K562 (cell line): ENCODE results near the gene PTK7. TPM values are rescaled to one million over a fixed set of nuclear protein-coding genes. Genes with fewer than 3 reads are reported as not detected.

Experiments
- ATAC-seq: fragments of 200-7000 bp; cut with Tn5 transposase; 3 replicates; pipeline ENCODE4 v1.9.1; 2020; ENCODE audit warnings: moderate library complexity
- BruUV-seq: library from RNA; stranded (reverse); fragments of 400-500 nt; replicated peaks from 2 replicates; lab custom pipeline; 2021; lab: Mats Ljungman, UMichigan
- CTCF ChIA-PET: fragments of 300-600 bp; formaldehyde crosslinking; extraction: SDS; loops from one replicate; lab custom pipeline; 2021; ENCODE audit warnings: low intra/inter-chr PET ratio; lab: Yijun Ruan, JAX
- POLR2A ChIA-PET: fragments of 300-600, 350-650 bp; sonication (Branson Sonifier 250); formaldehyde crosslinking; extraction: SDS; loops from one replicate; lab custom pipeline; 2021; ENCODE audit warnings: antibody characterized with exemption, inconsistent platforms; lab: Yijun Ruan, JAX
- DNase-seq, 4 experiments: peaks; one replicate each; pipeline versions ENCODE4 v3.0.0 to v3.0.0-alpha.2; 2011 to 2018; ENCODE audit warnings: low spot score in 3 of 4, mixed read lengths in 3 of 4; ENCODE audit errors: extremely low read depth in 1 of 4
- FAIRE-seq: peaks from 2 replicates; lab custom pipeline; 2011; peaks lifted over from hg19 to GRCh38; lab: Jason Lieb, UNC
- H2AFZ ChIP-seq: 2 replicates; pipeline ENCODE4 v1.6.0; 2011; ENCODE audit warnings: low read depth, low read length, control low read depth, inconsistent platforms
- H3K27ac ChIP-seq: fragments of 200-600 bp; 3 replicates; pipeline ENCODE4 v1.8.0; 2011; ENCODE audit warnings: low read depth, mild to moderate bottlenecking, control low read depth, inconsistent platforms, low read length, moderate library complexity, mixed read lengths; ENCODE audit errors: extremely low read depth
- H3K27me3 ChIP-seq, 2 experiments: fragments of 300-600 bp in 1 of 2; 2 replicates in 1 of 2; 3 replicates in 1 of 2; pipeline versions ENCODE4 v1.6.0 to v1.8.0; 2011; ENCODE audit warnings: inconsistent platforms in 2 of 2, low read length in 2 of 2, mild to moderate bottlenecking in 1 of 2, mixed read lengths in 1 of 2, moderate library complexity in 1 of 2; ENCODE audit not compliant: control insufficient read depth in 2 of 2, insufficient read depth in 2 of 2
- H3K36me3 ChIP-seq: fragments of 300-600 bp; 3 replicates; pipeline ENCODE4 v1.8.0; 2011; ENCODE audit warnings: mild to moderate bottlenecking, low read length, inconsistent platforms; ENCODE audit not compliant: control insufficient read depth, insufficient read depth
- H3K4me1 ChIP-seq, 2 experiments: fragments of 200-600 bp in 1 of 2; replicated peaks in 1 of 2; 2 replicates in 1 of 2; 3 replicates in 1 of 2; pipeline versions ENCODE4 v1.5.1 to v1.8.0; 2011; ENCODE audit warnings: inconsistent platforms in 2 of 2, low read length in 2 of 2, mild to moderate bottlenecking in 1 of 2, mixed read lengths in 1 of 2, moderate library complexity in 1 of 2; ENCODE audit not compliant: control insufficient read depth in 2 of 2, insufficient read depth in 2 of 2
- H3K4me2 ChIP-seq: 2 replicates; pipeline ENCODE4 v1.6.1; 2011; ENCODE audit warnings: low read length, control low read depth, inconsistent platforms, mixed read lengths; ENCODE audit not compliant: insufficient read depth
- H3K4me3 ChIP-seq: fragments of 200-600 bp; sonication (generic), shearing (Covaris generic); 2 replicates; pipeline ENCODE4 v1.5.1; 2016; ENCODE audit warnings: control low read depth, inconsistent platforms
- H3K79me2 ChIP-seq: fragments of 200-600 bp; 3 replicates; pipeline ENCODE4 v1.8.0; 2011; ENCODE audit warnings: low read length, inconsistent platforms; ENCODE audit not compliant: control insufficient read depth, insufficient read depth
- H3K9ac ChIP-seq, 2 experiments: 2 replicates each; pipeline versions ENCODE4 v1.6.0 to v1.6.1; 2011; ENCODE audit warnings: low read depth in 2 of 2, low read length in 2 of 2, control low read depth in 1 of 2, inconsistent platforms in 1 of 2, mild to moderate bottlenecking in 1 of 2, mixed read lengths in 1 of 2; ENCODE audit not compliant: insufficient read depth in 1 of 2
- H3K9me1 ChIP-seq: one replicate; pipeline ENCODE4 v1.6.0; 2011; ENCODE audit warnings: inconsistent platforms, mild to moderate bottlenecking, low read length, moderate library complexity; ENCODE audit not compliant: control insufficient read depth, insufficient read depth
- H3K9me3 ChIP-seq: replicated peaks from 2 replicates; pipeline ENCODE4 v1.5.1; 2011; ENCODE audit warnings: low read depth, low read length, inconsistent platforms; ENCODE audit not compliant: control insufficient read depth, insufficient read depth
- H4K20me1 ChIP-seq: replicated peaks from 2 replicates; pipeline ENCODE4 v1.6.1; 2011; ENCODE audit warnings: low read length, inconsistent platforms, mixed read lengths; ENCODE audit not compliant: control insufficient read depth, insufficient read depth
- POLR2G ChIP-seq: fragments of 200-400 bp; formaldehyde crosslinking; IDR thresholded peaks from 2 replicates; pipeline ENCODE4 v1.6.1; 2017; ENCODE audit warnings: low read depth, mild to moderate bottlenecking, antibody characterized with exemption, low read length, moderate library complexity
- WGBS: fragments of 100-300 bp; shearing (Covaris generic); methylation state at CpG from one replicate; pipeline ENCODE4 v1.1.6; 2016; ENCODE audit warnings: low coverage, mixed read lengths; ENCODE audit not compliant: insufficient coverage; ENCODE audit errors: missing lambda C conversion rate; 5-methylcytosine and 5-hydroxymethylcytosine counted together
- in situ Hi-C: fragments of 300-500 bp; cut with MboI; formaldehyde crosslinking; loops from 4 replicates; pipeline ENCODE4 v1.15.0; 2018; ENCODE audit warnings: inconsistent platforms, mixed read lengths
- intact Hi-C: fragments of 100-400 bp; cut with micrococcal nuclease; formaldehyde crosslinking; loops from 2 replicates; pipeline ENCODE4 v1.14.2; 2022
- polyA plus RNA-seq, 8 experiments: library from polyadenylated mRNA; depleted of rRNA in 4 of 8; stranded (reverse) in 5 of 8; unstranded in 3 of 8; fragments of >200 nt; fragmentation: Nextera tagmentation in 2 of 8; fragmentation: Illumina TruSeq in 1 of 8; extraction: Ambion mirVana in 2 of 8; extraction: Trizol in 1 of 8; gene quantifications; 2 replicates each; pipeline versions ENCODE4 v1.2.1 to v1.2.3, GENCODE V29; 2011 to 2014; ENCODE audit warnings: inconsistent platforms in 1 of 8, missing spikeins in 1 of 8
- total RNA-seq, 7 experiments: library from RNA; depleted of rRNA in 6 of 7; stranded (reverse); fragments of >200 nt in 6 of 7; fragmentation: Illumina TruSeq in 2 of 7; extraction: Trizol in 2 of 7; gene quantifications; 2 replicates each; pipeline versions ENCODE4 v1.2.1 to v1.2.3, GENCODE V29; 2011 to 2021; ENCODE audit warnings: low replicate concordance in 1 of 7
- TF ChIP-seq, protein P1 (sequence below): IDR thresholded peaks from 2 replicates; pipeline ENCODE4 v1.6.1; 2016; ENCODE audit warnings: missing genetic modification characterization, missing compliant biosample characterization

The PTK7 gene
- total and polyA plus RNA-seq, 9 of the 15 experiments (the other 6 are each of a cell fraction or from before 2014, with no cell fraction given) = 0.20 to 6.8 (median 4.2) TPM

DNA sequence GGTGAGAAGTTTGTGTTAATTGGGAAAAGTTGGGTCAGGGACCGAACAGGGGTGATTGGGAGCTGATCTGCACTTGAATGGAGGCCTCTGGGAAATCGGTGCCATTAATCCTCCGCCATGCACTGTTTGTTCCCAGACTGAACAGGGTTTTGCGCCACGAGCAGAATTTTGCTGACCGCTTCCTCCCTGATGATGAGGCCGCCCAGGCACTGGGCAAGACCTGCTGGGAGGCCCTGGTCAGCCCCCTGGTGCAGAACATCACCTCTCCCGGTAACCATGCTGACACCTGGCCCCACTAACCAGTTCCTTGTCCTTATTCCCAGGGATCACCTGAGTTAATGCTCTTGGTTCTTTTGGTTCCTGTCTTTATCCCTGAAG, 127.6 kb downstream of the PTK7 start:
- Histone ChIP-seq H3K79me2 (no peaks in the 10 kb centered on the region), H3K4me2 (no peak overlapping the region), H3K9me3 (no peaks in the 10 kb centered on the region), H3K9me1 (no peaks in the 10 kb centered on the region), H3K4me3 (no peak overlapping the region), H2AFZ (no peak overlapping the region), H3K9ac (no peak overlapping the region), H4K20me1 (no peaks in the 10 kb centered on the region; the same call in 1 of the 2 replicates), H3K27ac (no peak overlapping the region), H3K27me3 (no peaks in the 10 kb centered on the region), H3K4me1 (peaks cover 0 to 3% of the 10 kb centered on the region in 2 experiments; a peak in 2 of 5 replicates), H3K36me3 (0 out of 3 replicates have a peak, but pooled peaks cover 4% of the 10 kb centered on the region)
- ATAC-seq (no peak), FAIRE-seq (no peak), DNase-seq (no peak)
- TF ChIP-seq, protein P1, sequence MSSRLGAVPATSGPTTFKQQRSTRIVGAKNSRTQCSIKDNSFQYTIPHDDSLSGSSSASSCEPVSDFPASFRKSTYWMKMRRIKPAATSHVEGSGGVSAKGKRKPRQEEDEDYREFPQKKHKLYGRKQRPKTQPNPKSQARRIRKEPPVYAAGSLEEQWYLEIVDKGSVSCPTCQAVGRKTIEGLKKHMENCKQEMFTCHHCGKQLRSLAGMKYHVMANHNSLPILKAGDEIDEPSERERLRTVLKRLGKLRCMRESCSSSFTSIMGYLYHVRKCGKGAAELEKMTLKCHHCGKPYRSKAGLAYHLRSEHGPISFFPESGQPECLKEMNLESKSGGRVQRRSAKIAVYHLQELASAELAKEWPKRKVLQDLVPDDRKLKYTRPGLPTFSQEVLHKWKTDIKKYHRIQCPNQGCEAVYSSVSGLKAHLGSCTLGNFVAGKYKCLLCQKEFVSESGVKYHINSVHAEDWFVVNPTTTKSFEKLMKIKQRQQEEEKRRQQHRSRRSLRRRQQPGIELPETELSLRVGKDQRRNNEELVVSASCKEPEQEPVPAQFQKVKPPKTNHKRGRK (tag) = no peak
- 0 out of 2 replicates have a peak, but pooled peaks have one; percentile 3 for TF ChIP-seq POLR2G
- CTCF ChIA-PET = no interaction called here
- intact Hi-C loops (no loop called here), in situ Hi-C loops (no loop called here)
- BruUV-seq = no TSS peak
- POLR2A ChIA-PET = interaction anchor here (0.6 to 1.0 kb wide), 3 partner anchors 15 to 24 kb away, joined by 3 read pairs; no protein-coding TSS in a partner anchor
- WGBS = 73% methylated on average over 8 of the region's 8 CpGs
